ENCODE measurements around the gene PRPS2.

DNA sequence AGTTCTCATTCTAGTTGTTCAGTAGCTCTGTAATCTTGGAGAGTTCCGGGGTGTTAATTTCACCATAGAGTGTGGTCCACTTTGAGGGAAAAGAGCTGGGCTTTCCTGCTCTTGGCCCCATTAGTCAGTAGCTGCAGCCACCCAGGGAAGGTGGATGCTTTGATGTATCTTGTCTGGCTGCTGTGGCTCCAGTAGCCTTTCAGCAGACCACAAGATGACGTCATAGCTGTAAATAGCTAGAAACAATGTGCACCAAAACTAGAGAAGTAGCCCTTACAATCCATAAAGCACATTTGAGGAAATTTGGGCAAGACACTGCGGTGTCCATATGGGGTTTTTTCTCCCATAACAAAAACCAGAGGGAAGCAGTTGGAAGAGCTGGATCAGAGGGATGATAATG, 32.9 kb upstream of the PRPS2 start:
- TF ChIP-seq ZNF274 (IDR thresholded peaks at IDR 0.05; ENCODE audit: borderline replicate concordance, extremely low read depth, low read length) (no peak), EP300 (IDR thresholded peaks at IDR 0.05; ENCODE audit: borderline replicate concordance in 1 of 2, low read depth in 2 of 2, low read length in 2 of 2) (no peak), GABPA (IDR thresholded peaks at IDR 0.05; ENCODE audit: borderline replicate concordance, insufficient read depth, low read length) (no peak), CREB1 (IDR thresholded peaks at IDR 0.05) (no peak), POLR2A (IDR thresholded peaks at IDR 0.05; ENCODE audit: control extremely low read depth in 1 of 2, low read depth in 2 of 2, low read length in 2 of 2) (no peak), CTCF (IDR thresholded peaks at IDR 0.05; ENCODE audit: control extremely low read depth in 1 of 3, insufficient read depth in 1 of 3, low read depth in 1 of 3, low read length in 3 of 3) (no peak), CEBPB (IDR thresholded peaks at IDR 0.05; ENCODE audit: low read depth, low read length) (no peak), EZH2 (IDR thresholded peaks at IDR 0.05; ENCODE audit: low read depth, low read length, severe bottlenecking) (no peak)
